HEK293 (cell line): Measurements from ENCODE around the gene EML1.

Source experiments
- CTCF ChIA-PET: fragments of 350-600 bp; formaldehyde crosslinking; extraction: SDS; loops from one replicate; lab custom pipeline; 2021; ENCODE audit warnings: antibody characterized with exemption; lab: Yijun Ruan, JAX
- POLR2A ChIA-PET: fragments of 300-600 bp; formaldehyde crosslinking; extraction: SDS; loops from one replicate; lab custom pipeline; 2020; ENCODE audit warnings: antibody characterized with exemption, inconsistent platforms; lab: Yijun Ruan, JAX
- H3K27ac ChIP-seq: fragments of 200-500 bp; sonication (Bioruptor generic); 2 replicates; pipeline ENCODE4 v1.5.1; 2014; ENCODE audit warnings: low read depth, low read length, control low read depth, inconsistent platforms; ENCODE audit errors: extremely low read depth
- H3K36me3 ChIP-seq, 2 experiments: fragments of 200-500 bp in 1 of 2; sonication (Bioruptor generic) in 1 of 2; 1 replicate in 1 of 2; 2 replicates in 1 of 2; pipeline ENCODE4 v1.5.1; 2014 to 2017; ENCODE audit warnings: inconsistent platforms in 2 of 2, low read length in 2 of 2; ENCODE audit not compliant: control insufficient read depth in 2 of 2, insufficient read depth in 1 of 2
- H3K4me1 ChIP-seq: fragments of 200-500 bp; sonication (Bioruptor generic); 2 replicates; pipeline ENCODE4 v1.5.1; 2014; ENCODE audit warnings: mild to moderate bottlenecking, low read length, inconsistent platforms; ENCODE audit not compliant: control insufficient read depth, insufficient read depth
- H3K4me3 ChIP-seq: 2 replicates; pipeline ENCODE4 v1.5.1; 2011; ENCODE audit warnings: low read depth, mild to moderate bottlenecking, control low read depth, low read length, moderate library complexity
- H3K9me3 ChIP-seq: fragments of 200-500 bp; sonication (Bioruptor generic); 2 replicates; pipeline ENCODE4 v1.5.1; 2014; ENCODE audit warnings: low read depth, low read length, inconsistent platforms; ENCODE audit not compliant: control insufficient read depth, insufficient read depth
- KLF8 ChIP-seq: fragments of 450-650 bp; formaldehyde crosslinking; IDR thresholded peaks from 2 replicates; pipeline ENCODE4 v1.5.1; 2016; ENCODE audit warnings: missing biosample characterization, missing genetic modification characterization
- PBX3 ChIP-seq: sonication (generic); formaldehyde crosslinking; IDR thresholded peaks from 2 replicates; pipeline ENCODE4 v1.8.1; 2022; ENCODE audit warnings: mild to moderate bottlenecking, moderate library complexity, missing genetic modification reagents
- SP7 ChIP-seq: fragments of 450-650 bp; formaldehyde crosslinking; IDR thresholded peaks from 2 replicates; pipeline ENCODE4 v1.5.1; 2016; ENCODE audit warnings: missing biosample characterization, missing genetic modification characterization
- ZNF121 ChIP-seq: fragments of 450-650 bp; formaldehyde crosslinking; IDR thresholded peaks from 2 replicates; pipeline ENCODE4 v1.5.1; 2016; ENCODE audit warnings: missing biosample characterization, missing genetic modification characterization
- ZNF132 ChIP-seq: fragments of 450-650 bp; formaldehyde crosslinking; IDR thresholded peaks from 2 replicates; pipeline ENCODE4 v1.5.1; 2017; ENCODE audit warnings: missing biosample characterization, missing genetic modification characterization, borderline replicate concordance
- ZNF202 ChIP-seq: fragments of 450-650 bp; formaldehyde crosslinking; IDR thresholded peaks from 2 replicates; pipeline ENCODE4 v1.5.1; 2016; ENCODE audit warnings: missing biosample characterization, missing genetic modification characterization, borderline replicate concordance
- ZNF239 ChIP-seq: fragments of 450-650 bp; formaldehyde crosslinking; IDR thresholded peaks from 2 replicates; pipeline ENCODE4 v1.5.1; 2016; ENCODE audit warnings: missing biosample characterization, missing genetic modification characterization
- ZNF280D ChIP-seq: fragments of 450-650 bp; formaldehyde crosslinking; IDR thresholded peaks from 2 replicates; pipeline ENCODE4 v1.5.1; 2016; ENCODE audit warnings: missing biosample characterization, missing genetic modification characterization
- ZNF510 ChIP-seq: fragments of 450-650 bp; formaldehyde crosslinking; IDR thresholded peaks from 2 replicates; pipeline ENCODE4 v1.5.1; 2018; ENCODE audit warnings: mild to moderate bottlenecking, missing genetic modification characterization, missing biosample characterization; ENCODE audit not compliant: insufficient replicate concordance
- ZNF514 ChIP-seq: fragments of 450-650 bp; formaldehyde crosslinking; IDR thresholded peaks from 2 replicates; pipeline ENCODE4 v1.5.1; 2016; ENCODE audit warnings: missing biosample characterization, missing genetic modification characterization
- ZNF521 ChIP-seq: fragments of 450-650 bp; formaldehyde crosslinking; IDR thresholded peaks from 2 replicates; pipeline ENCODE4 v1.5.1; 2017; ENCODE audit warnings: missing biosample characterization, mild to moderate bottlenecking, missing genetic modification characterization
- ZNF548 ChIP-seq: fragments of 450-650 bp; formaldehyde crosslinking; IDR thresholded peaks from 2 replicates; pipeline ENCODE4 v1.5.1; 2016; ENCODE audit warnings: missing biosample characterization, missing genetic modification characterization
- ZNF555 ChIP-seq: fragments of 450-650 bp; formaldehyde crosslinking; conservative IDR thresholded peaks from 2 replicates; pipeline ENCODE4 v1.5.1; 2017; ENCODE audit warnings: missing biosample characterization, mild to moderate bottlenecking, missing genetic modification characterization, inconsistent platforms
- ZNF600 ChIP-seq: fragments of 450-650 bp; formaldehyde crosslinking; IDR thresholded peaks from 2 replicates; pipeline ENCODE4 v1.5.1; 2016; ENCODE audit warnings: missing biosample characterization, missing genetic modification characterization
- ZNF623 ChIP-seq: fragments of 450-650 bp; formaldehyde crosslinking; IDR thresholded peaks from 2 replicates; pipeline ENCODE4 v1.5.1; 2016; ENCODE audit warnings: missing biosample characterization, missing genetic modification characterization
- ZSCAN18 ChIP-seq: fragments of 450-650 bp; formaldehyde crosslinking; IDR thresholded peaks from 2 replicates; pipeline ENCODE4 v1.5.1; 2016; ENCODE audit warnings: missing biosample characterization, missing genetic modification characterization
- ZSCAN23 ChIP-seq: fragments of 450-650 bp; formaldehyde crosslinking; IDR thresholded peaks from 2 replicates; pipeline ENCODE4 v1.5.1; 2016; ENCODE audit warnings: missing biosample characterization, missing genetic modification characterization
- ZSCAN30 ChIP-seq: fragments of 450-650 bp; IDR thresholded peaks from 2 replicates; pipeline ENCODE4 v1.5.1; 2018; ENCODE audit warnings: missing biosample characterization, mild to moderate bottlenecking, missing genetic modification characterization, moderate library complexity
- TF ChIP-seq, protein P1 (sequence below): fragments of 450-650 bp; formaldehyde crosslinking; IDR thresholded peaks from 2 replicates; pipeline ENCODE4 v1.5.1; 2016; ENCODE audit warnings: missing biosample characterization, missing genetic modification characterization, low read depth
- TF ChIP-seq, protein P2 (sequence below): fragments of 450-650 bp; formaldehyde crosslinking; conservative IDR thresholded peaks from 2 replicates; pipeline ENCODE4 v1.5.1; 2016; ENCODE audit warnings: low read depth, missing biosample characterization, missing genetic modification characterization

Gene EML1

GRCh38 chr14:99983251-99984015 is 190.2 kb downstream of the EML1 start:
- no peaks in the 10 kb centered on the region for H3K36me3 ChIP-seq
- no peak overlapping the region for H3K4me3 ChIP-seq
- POLR2A ChIA-PET, result no interaction called here
- H3K9me3 ChIP-seq, result no peaks in the 10 kb centered on the region
- CTCF ChIA-PET, result interaction anchor here (0.7 to 4.2 kb wide), 30 partner anchors 9 to 210 kb away, joined by 3 to 62 read pairs (median 4); no protein-coding TSS in a partner anchor
- H3K4me1 ChIP-seq, result peaks cover 32% of the 10 kb centered on the region
- H3K27ac ChIP-seq, result no peak overlapping the region
- TF ChIP-seq, protein P1, sequence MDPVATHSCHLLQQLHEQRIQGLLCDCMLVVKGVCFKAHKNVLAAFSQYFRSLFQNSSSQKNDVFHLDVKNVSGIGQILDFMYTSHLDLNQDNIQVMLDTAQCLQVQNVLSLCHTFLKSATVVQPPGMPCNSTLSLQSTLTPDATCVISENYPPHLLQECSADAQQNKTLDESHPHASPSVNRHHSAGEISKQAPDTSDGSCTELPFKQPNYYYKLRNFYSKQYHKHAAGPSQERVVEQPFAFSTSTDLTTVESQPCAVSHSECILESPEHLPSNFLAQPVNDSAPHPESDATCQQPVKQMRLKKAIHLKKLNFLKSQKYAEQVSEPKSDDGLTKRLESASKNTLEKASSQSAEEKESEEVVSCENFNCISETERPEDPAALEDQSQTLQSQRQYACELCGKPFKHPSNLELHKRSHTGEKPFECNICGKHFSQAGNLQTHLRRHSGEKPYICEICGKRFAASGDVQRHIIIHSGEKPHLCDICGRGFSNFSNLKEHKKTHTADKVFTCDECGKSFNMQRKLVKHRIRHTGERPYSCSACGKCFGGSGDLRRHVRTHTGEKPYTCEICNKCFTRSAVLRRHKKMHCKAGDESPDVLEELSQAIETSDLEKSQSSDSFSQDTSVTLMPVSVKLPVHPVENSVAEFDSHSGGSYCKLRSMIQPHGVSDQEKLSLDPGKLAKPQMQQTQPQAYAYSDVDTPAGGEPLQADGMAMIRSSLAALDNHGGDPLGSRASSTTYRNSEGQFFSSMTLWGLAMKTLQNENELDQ, result no peak
- TF ChIP-seq ZNF510 (tag by site-specific recombination), result no peak
- TF ChIP-seq ZNF555 (tag by site-specific recombination), result no peak
- no peak for TF ChIP-seq ZSCAN23 (tag by site-specific recombination)
- TF ChIP-seq ZNF239 (tag by site-specific recombination), result no peak
- TF ChIP-seq PBX3 (CRISPR knock-in tag), result no peak
- no peak for TF ChIP-seq ZNF280D (tag by site-specific recombination)
- no peak for TF ChIP-seq SP7 (tag by site-specific recombination)
- TF ChIP-seq ZNF548 (tag by site-specific recombination), result no peak
- TF ChIP-seq ZNF623 (tag by site-specific recombination), result no peak
- TF ChIP-seq, protein P2, sequence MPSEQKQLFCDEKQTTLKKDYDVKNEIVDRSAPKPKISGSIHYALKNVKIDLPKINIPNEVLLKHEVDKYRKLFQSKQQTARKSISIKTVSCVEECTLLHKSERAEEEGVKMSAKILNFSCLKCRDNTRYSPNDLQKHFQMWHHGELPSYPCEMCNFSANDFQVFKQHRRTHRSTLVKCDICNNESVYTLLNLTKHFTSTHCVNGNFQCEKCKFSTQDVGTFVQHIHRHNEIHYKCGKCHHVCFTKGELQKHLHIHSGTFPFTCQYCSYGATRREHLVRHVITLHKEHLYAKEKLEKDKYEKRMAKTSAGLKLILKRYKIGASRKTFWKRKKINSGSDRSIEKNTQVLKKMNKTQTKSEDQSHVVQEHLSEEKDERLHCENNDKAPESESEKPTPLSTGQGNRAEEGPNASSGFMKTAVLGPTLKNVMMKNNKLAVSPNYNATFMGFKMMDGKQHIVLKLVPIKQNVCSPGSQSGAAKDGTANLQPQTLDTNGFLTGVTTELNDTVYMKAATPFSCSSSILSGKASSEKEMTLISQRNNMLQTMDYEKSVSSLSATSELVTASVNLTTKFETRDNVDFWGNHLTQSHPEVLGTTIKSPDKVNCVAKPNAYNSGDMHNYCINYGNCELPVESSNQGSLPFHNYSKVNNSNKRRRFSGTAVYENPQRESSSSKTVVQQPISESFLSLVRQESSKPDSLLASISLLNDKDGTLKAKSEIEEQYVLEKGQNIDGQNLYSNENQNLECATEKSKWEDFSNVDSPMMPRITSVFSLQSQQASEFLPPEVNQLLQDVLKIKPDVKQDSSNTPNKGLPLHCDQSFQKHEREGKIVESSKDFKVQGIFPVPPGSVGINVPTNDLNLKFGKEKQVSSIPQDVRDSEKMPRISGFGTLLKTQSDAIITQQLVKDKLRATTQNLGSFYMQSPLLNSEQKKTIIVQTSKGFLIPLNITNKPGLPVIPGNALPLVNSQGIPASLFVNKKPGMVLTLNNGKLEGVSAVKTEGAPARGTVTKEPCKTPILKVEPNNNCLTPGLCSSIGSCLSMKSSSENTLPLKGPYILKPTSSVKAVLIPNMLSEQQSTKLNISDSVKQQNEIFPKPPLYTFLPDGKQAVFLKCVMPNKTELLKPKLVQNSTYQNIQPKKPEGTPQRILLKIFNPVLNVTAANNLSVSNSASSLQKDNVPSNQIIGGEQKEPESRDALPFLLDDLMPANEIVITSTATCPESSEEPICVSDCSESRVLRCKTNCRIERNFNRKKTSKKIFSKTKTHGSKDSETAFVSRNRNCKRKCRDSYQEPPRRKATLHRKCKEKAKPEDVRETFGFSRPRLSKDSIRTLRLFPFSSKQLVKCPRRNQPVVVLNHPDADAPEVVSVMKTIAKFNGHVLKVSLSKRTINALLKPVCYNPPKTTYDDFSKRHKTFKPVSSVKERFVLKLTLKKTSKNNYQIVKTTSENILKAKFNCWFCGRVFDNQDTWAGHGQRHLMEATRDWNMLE (tag by site-specific recombination), result no peak
- no peak for TF ChIP-seq ZNF521
- TF ChIP-seq ZNF132 (tag by site-specific recombination), result no peak
- no peak for TF ChIP-seq ZSCAN30 (tag by site-specific recombination)
- no peak for TF ChIP-seq ZNF202
- TF ChIP-seq KLF8 (tag by site-specific recombination), result no peak
- TF ChIP-seq ZNF600 (tag by site-specific recombination), result no peak
- TF ChIP-seq ZNF121, result no peak
- no peak for TF ChIP-seq ZSCAN18 (tag by site-specific recombination)
- no peak for TF ChIP-seq ZNF514
